Measurements from ENCODE around the gene SEMA6A. TPM values are rescaled to one million over a fixed set of nuclear protein-coding genes. Genes with fewer than 3 reads are reported as not detected.

The SEMA6A gene
- total RNA-seq, result 2.7 and 3.2 TPM in 2 replicates

DNA sequence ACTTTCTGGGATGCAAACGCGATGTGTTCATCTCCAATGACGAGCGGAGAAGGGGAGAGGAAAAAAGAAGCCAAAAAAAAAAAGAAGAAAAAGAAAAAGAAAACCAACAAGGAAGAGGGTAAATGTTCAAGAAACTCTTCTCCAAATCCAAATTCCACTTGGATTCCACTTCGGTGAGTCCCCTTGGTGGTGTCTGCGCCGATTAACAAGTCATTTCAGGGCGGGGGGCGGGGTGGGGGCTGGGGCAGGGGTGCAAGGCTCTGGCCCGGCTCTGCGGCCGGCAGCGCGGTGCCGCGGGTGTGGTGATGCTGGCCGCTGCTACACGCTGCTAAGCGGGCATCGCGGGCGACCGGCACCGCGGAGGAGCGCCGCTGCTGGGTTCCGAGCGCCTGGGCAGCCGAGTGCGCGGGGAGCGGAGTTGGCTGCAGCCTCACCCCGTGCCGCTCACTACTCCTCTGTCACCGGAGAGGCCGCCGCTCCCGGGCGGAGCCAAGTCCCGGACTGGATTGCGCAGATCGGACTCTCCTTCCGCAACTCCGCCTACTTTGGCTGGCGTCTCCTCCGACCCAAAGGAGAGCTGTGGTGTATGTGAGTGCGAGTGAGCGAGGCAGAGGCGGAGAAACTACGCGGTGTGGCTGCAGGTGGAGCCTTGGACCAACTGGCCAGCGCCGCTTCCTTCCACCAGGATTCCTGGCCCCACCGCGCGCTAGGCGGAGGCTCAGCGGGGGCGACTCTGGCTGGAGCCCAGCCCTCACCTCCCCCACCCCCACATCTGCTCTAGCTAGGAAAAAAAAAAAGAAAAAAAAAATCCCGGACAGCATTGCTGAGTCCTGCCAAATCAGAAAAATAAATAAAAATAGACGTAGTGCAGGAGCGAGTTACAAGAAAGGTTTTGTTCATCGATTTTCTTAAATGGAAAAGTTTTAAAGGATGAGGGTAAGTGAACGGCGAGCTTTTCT, at the start of gene SEMA6A:
Gene SEMA6A, minus strand, starts transcription at position 457 of the 959 bp plus-strand sequence. CDS start 69,879 bp downstream, outside the sequence.

Data from cardiac ventricle fibroblast (primary cell).